NB4 (cell line): ENCODE measurements around the gene PHKG1.
A peak's percentile ranks its signal among the peaks of the same experiment; 100 is the strongest.
"Not testable (repeated sequence)": the region's sequence is repeated elsewhere in the genome, so short reads cannot be mapped to it uniquely, and the experiment has no call there.

Source experiments
- DNase-seq: peaks from one replicate; pipeline ENCODE4 v3.0.0; 2010; ENCODE audit warnings: low read depth
- H3K4me3 ChIP-seq: one replicate; pipeline ENCODE4 v1.5.1; 2011; ENCODE audit warnings: mild to moderate bottlenecking, low read depth, low read length, moderate library complexity
- CTCF ChIP-seq: IDR thresholded peaks from one replicate; pipeline ENCODE4 v1.5.1; 2012; ENCODE audit warnings: low read depth, low read length
- MAX ChIP-seq: IDR thresholded peaks from 2 replicates; pipeline ENCODE4 v1.6.1; 2011; ENCODE audit warnings: low read depth, low read length
- MYC ChIP-seq: IDR thresholded peaks from 2 replicates; pipeline ENCODE4 v1.6.1; 2011; ENCODE audit warnings: low read depth, low read length
- POLR2A ChIP-seq: IDR thresholded peaks from 2 replicates; pipeline ENCODE4 v1.6.1; 2011; ENCODE audit warnings: mild to moderate bottlenecking; ENCODE audit not compliant: insufficient read length; ENCODE audit errors: extremely low read depth

Gene PHKG1

GRCh38 chr7:56074371-56074791 is 18.4 kb downstream of the PHKG1 start:
- TF ChIP-seq MAX (no peak), CTCF (peak; percentile 89)
- H3K4me3 ChIP-seq, result no peak overlapping the region
- DNase-seq, result peak; percentile 76

GRCh38 chr7:56066376-56066775 is 26.4 kb downstream of the PHKG1 start:
- not testable (repeated sequence) for DNase-seq

GRCh38 chr7:56063882-56064625 is 28.7 kb downstream of the PHKG1 start, which contains the start of gene SUMF2:
Gene SUMF2, plus strand, starts transcription at chr7:56064286. Its CDS starts 26 bp downstream, at chr7:56064312.
- peak; percentile 96 for DNase-seq
- peak within 1 kb of the TSS; percentile 85 for H3K4me3 ChIP-seq
- peak; percentile 92 for TF ChIP-seq MAX
- peak; percentile 99 for TF ChIP-seq POLR2A
- TF ChIP-seq CTCF, result peak; percentile 9
- peak; percentile 94 for TF ChIP-seq MYC

More at GRCh38 chr7:56066376-56066775, 26.4 kb downstream of the PHKG1 start:
- not testable (repeated sequence) for H3K4me3 ChIP-seq

GRCh38 chr7:56063500-56063881 is 29.3 kb downstream of the PHKG1 start:
- no peak for DNase-seq
- peak overlapping the region; percentile 85 for H3K4me3 ChIP-seq
- TF ChIP-seq MAX (no peak), POLR2A (no peak), MYC (no peak), CTCF (no peak)

- DNase-seq, result peak; percentile 71
- no peak for TF ChIP-seq CTCF
- no peak for TF ChIP-seq MYC
- no peak for TF ChIP-seq MAX
- no peak for TF ChIP-seq POLR2A
- H3K4me3 ChIP-seq, result no peak overlapping the region
These were observed 30.4 kb downstream of the PHKG1 start for GRCh38 chr7:56062382-56062781.

GRCh38 chr7:56053993-56054392 is 38.8 kb downstream of the PHKG1 start:
- TF ChIP-seq POLR2A (no peak), MYC (no peak), CTCF (no peak), MAX (no peak)
- DNase-seq, result no peak
- peak overlapping the region; percentile 98 for H3K4me3 ChIP-seq
